Stomach (tissue), 4 donors: ENCODE measurements around the gene NEIL1.

ENCODE experiments used
- CTCF ChIP-seq, 7 experiments: fragments of 450-650 bp in 4 of 7; fragments of 200-600 bp in 3 of 7; sonication (generic) in 3 of 7; IDR thresholded peaks; one replicate each; pipeline ENCODE4 v1.5.1; 2016 to 2019; ENCODE audit warnings: antibody characterized with exemption in 7 of 7, control low read depth in 2 of 7, mild to moderate bottlenecking in 1 of 7
- EP300 ChIP-seq: sonication (generic); formaldehyde crosslinking; IDR thresholded peaks from one replicate; pipeline ENCODE4 v1.6.1; 2017; ENCODE audit warnings: antibody characterized with exemption
- POLR2A ChIP-seq, 4 donors: fragments of 450-650 bp; IDR thresholded peaks; one replicate each; pipeline ENCODE4 v1.6.1; 2016; ENCODE audit warnings: antibody characterized with exemption in 4 of 4, control low read depth in 2 of 4, mild to moderate bottlenecking in 1 of 4, moderate library complexity in 1 of 4
- POLR2AphosphoS5 ChIP-seq, 3 donors: sonication (generic); formaldehyde crosslinking; IDR thresholded peaks; one replicate each; pipeline ENCODE4 v1.6.1; 2016; ENCODE audit warnings: antibody characterized with exemption in 3 of 3

DNA sequence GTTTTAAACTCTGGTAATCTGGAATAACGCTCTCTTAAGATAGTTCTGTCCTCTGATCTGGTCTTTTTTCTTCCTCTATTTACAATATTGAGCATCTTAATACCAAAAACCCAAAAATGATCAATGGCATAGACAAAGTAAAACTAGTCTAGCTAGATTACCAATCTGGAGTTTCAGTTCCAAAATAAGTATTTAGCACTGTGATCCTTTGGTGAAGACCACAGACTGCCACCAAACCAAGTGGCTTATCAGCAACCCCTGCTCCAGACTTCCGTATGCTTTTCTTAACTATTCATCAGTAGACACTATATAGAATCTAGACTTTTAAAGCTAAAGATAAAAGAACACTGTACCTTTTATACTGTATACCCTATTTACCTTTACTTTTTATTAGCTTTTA is 57.1 kb downstream of the NEIL1 start:
- TF ChIP-seq CTCF (IDR thresholded peaks at IDR 0.05) (no peak), POLR2A (IDR thresholded peaks at IDR 0.05) (no peak), POLR2AphosphoS5 (IDR thresholded peaks at IDR 0.05) (no peak), EP300 (no peak)
